CD14-positive monocyte (primary cell): Measurements from ENCODE around the gene PVALEF. TPM values are rescaled to one million over a fixed set of nuclear protein-coding genes. Genes with fewer than 3 reads are reported as not detected.

Experiments used
- DNase-seq, 3 donors: peaks; one replicate each; pipeline ENCODE4 v3.0.0-alpha.2; 2011 to 2022
- H2AFZ ChIP-seq: 2 replicates; pipeline ENCODE4 v1.6.0; 2012; ENCODE audit warnings: mild to moderate bottlenecking, low read depth, low read length, inconsistent platforms; ENCODE audit not compliant: insufficient read depth, poor library complexity, severe bottlenecking
- H3K27ac ChIP-seq, 2 donors: 1 replicate in 1 of 2; 2 replicates in 1 of 2; pipeline ENCODE4 v1.5.1; 2012 to 2013; ENCODE audit warnings: low read length in 2 of 2, control low read depth in 1 of 2, inconsistent platforms in 1 of 2, low read depth in 1 of 2, mild to moderate bottlenecking in 1 of 2
- H3K27me3 ChIP-seq, 2 donors: one replicate each; pipeline versions ENCODE4 v1.6.0 to v1.6.1; 2011 to 2013; ENCODE audit warnings: low read length in 2 of 2; ENCODE audit not compliant: control insufficient read depth in 2 of 2, insufficient read depth in 2 of 2
- H3K36me3 ChIP-seq, 2 donors: replicated peaks in 1 of 2; 1 replicate in 1 of 2; 2 replicates in 1 of 2; pipeline versions ENCODE4 v1.5.1 to v1.6.1; 2012 to 2013; ENCODE audit warnings: low read length in 2 of 2, control low read depth in 1 of 2, inconsistent platforms in 1 of 2, mild to moderate bottlenecking in 1 of 2; ENCODE audit not compliant: insufficient read depth in 2 of 2, control insufficient read depth in 1 of 2
- H3K4me1 ChIP-seq, 2 donors: 1 replicate in 1 of 2; 2 replicates in 1 of 2; pipeline versions ENCODE4 v1.5.1 to v1.6.1; 2012 to 2013; ENCODE audit warnings: low read length in 2 of 2, control low read depth in 1 of 2, inconsistent platforms in 1 of 2, mild to moderate bottlenecking in 1 of 2, moderate library complexity in 1 of 2; ENCODE audit not compliant: insufficient read depth in 2 of 2, control insufficient read depth in 1 of 2
- H3K4me2 ChIP-seq: replicated peaks from 2 replicates; pipeline ENCODE3; 2012; ENCODE audit warnings: low read length, moderate library complexity, mild to moderate bottlenecking; ENCODE audit not compliant: poor library complexity, severe bottlenecking; ENCODE audit errors: extremely low read depth
- H3K4me3 ChIP-seq, 3 experiments: fragments of 200-600 bp in 1 of 3; sonication (generic) in 1 of 3; replicated peaks in 1 of 3; 1 replicate in 2 of 3; 2 replicates in 1 of 3; pipeline ENCODE4 v1.5.1; 2011 to 2013; ENCODE audit warnings: low read length in 3 of 3, mild to moderate bottlenecking in 3 of 3, control low read depth in 2 of 3, low read depth in 2 of 3, inconsistent platforms in 1 of 3, moderate library complexity in 1 of 3
- H3K79me2 ChIP-seq: 2 replicates; pipeline ENCODE4 v1.6.0; 2012; ENCODE audit warnings: mild to moderate bottlenecking, control low read depth, inconsistent platforms, low read length, moderate library complexity; ENCODE audit not compliant: insufficient read depth
- H3K9ac ChIP-seq: 2 replicates; pipeline ENCODE4 v1.6.0; 2017; ENCODE audit warnings: low read length, mild to moderate bottlenecking; ENCODE audit not compliant: insufficient read depth, poor library complexity, severe bottlenecking
- H3K9me3 ChIP-seq, 2 donors: replicated peaks in 1 of 2; 1 replicate in 1 of 2; 2 replicates in 1 of 2; pipeline versions ENCODE4 v1.5.1 to v1.6.1; 2012 to 2013; ENCODE audit warnings: low read length in 2 of 2, control low read depth in 1 of 2; ENCODE audit not compliant: control insufficient read depth in 1 of 2, insufficient read depth in 1 of 2
- H4K20me1 ChIP-seq: 2 replicates; pipeline ENCODE4 v1.6.0; 2012; ENCODE audit warnings: mild to moderate bottlenecking, low read length, control low read depth, moderate library complexity; ENCODE audit not compliant: insufficient read depth
- H3K27ac Mint-ChIP-seq, 7 donors: one replicate each; pipeline ENCODE4 v1.8.0; 2020; ENCODE audit warnings: mild to moderate bottlenecking in 7 of 7, mixed read lengths in 7 of 7, moderate library complexity in 6 of 7, inconsistent platforms in 2 of 7
- H3K27me3 Mint-ChIP-seq, 3 donors: one replicate each; pipeline ENCODE4 v1.8.0; 2021 to 2022; ENCODE audit warnings: low read depth in 3 of 3, mild to moderate bottlenecking in 3 of 3, mixed read lengths in 3 of 3, moderate library complexity in 3 of 3, inconsistent platforms in 1 of 3
- H3K36me3 Mint-ChIP-seq, 2 donors: one replicate each; pipeline ENCODE4 v1.8.0; 2020; ENCODE audit warnings: mixed read lengths in 2 of 2, inconsistent platforms in 1 of 2, mild to moderate bottlenecking in 1 of 2
- H3K4me1 Mint-ChIP-seq: one replicate; pipeline ENCODE4 v1.8.0; 2020; ENCODE audit warnings: mild to moderate bottlenecking, mixed read lengths
- H3K4me3 Mint-ChIP-seq, 2 donors: one replicate each; pipeline ENCODE4 v1.8.0; 2020; ENCODE audit warnings: mild to moderate bottlenecking in 2 of 2, mixed read lengths in 2 of 2, moderate library complexity in 1 of 2
- H3K9me3 Mint-ChIP-seq, 7 donors: one replicate each; pipeline ENCODE4 v1.8.0; 2020 to 2022; ENCODE audit warnings: mixed read lengths in 7 of 7, mild to moderate bottlenecking in 6 of 7, moderate library complexity in 6 of 7, inconsistent platforms in 2 of 7
- CTCF ChIP-seq: fragments of 200-600 bp; IDR thresholded peaks from one replicate; pipeline ENCODE4 v1.8.0; 2022; ENCODE audit warnings: antibody characterized with exemption, mild to moderate bottlenecking
- WGBS: methylation state at CpG from one replicate; pipeline ENCODE4 v1.1.5; 2013; ENCODE audit warnings: missing lambda C conversion rate; ENCODE audit not compliant: insufficient coverage; 5-methylcytosine and 5-hydroxymethylcytosine counted together
- intact Hi-C, 2 donors: fragments of 100-400 bp; cut with micrococcal nuclease; formaldehyde crosslinking; loops; one replicate each; pipeline versions ENCODE4 v1.15.0 to v1.15.1; 2023
- polyA plus RNA-seq, 3 donors: library from polyadenylated mRNA; depleted of rRNA in 1 of 3; unstranded in 2 of 3; stranded (reverse) in 1 of 3; fragments of 300-500 nt in 2 of 3; fragments of >200 nt in 1 of 3; fragmentation: Illumina TruSeq in 2 of 3; gene quantifications; 1 replicate in 2 of 3; 2 replicates in 1 of 3; pipeline ENCODE4 v1.2.3, GENCODE V29; 2012 to 2021

Gene PVALEF
- polyA plus RNA-seq, 3 donors, result not detected

- H3K4me1 ChIP-seq, result peaks cover 2 to 4% of the 10 kb centered on the region in 2 donors
- no peak overlapping the region for H3K27ac ChIP-seq
- H3K4me2 ChIP-seq, result no peak overlapping the region
- no peaks in the 10 kb centered on the region for H3K27me3 ChIP-seq
- no peak for DNase-seq
- H3K79me2 ChIP-seq, result no peaks in the 10 kb centered on the region
- Mint-ChIP-seq H3K4me1 (peaks cover 2% of the 10 kb centered on the region), H3K36me3 (peaks cover 8 to 31% of the 10 kb centered on the region in 2 donors), H3K27ac (no peak overlapping the region), H3K9me3 (no peaks in the 10 kb centered on the region), H3K27me3 (no peaks in the 10 kb centered on the region), H3K4me3 (no peak overlapping the region)
- no peak for TF ChIP-seq CTCF
- H3K9me3 ChIP-seq, result no peaks in the 10 kb centered on the region
- intact Hi-C loops, result no loop called here
- no peak overlapping the region for H2AFZ ChIP-seq
- 93% methylated on average over 8 of the region's 14 CpGs for WGBS
- H3K4me3 ChIP-seq, result no peak overlapping the region
- peaks cover 4 to 18% of the 10 kb centered on the region in 2 donors for H3K36me3 ChIP-seq
- H3K9ac ChIP-seq, result no peak overlapping the region
- no peaks in the 10 kb centered on the region for H4K20me1 ChIP-seq
These were observed 30.7 kb downstream of the PVALEF start for GRCh38 chr17:81195941-81196495.

- H3K36me3 Mint-ChIP-seq, result peaks cover 10 to 29% of the 10 kb centered on the region in 2 donors
These were observed 31.4 kb downstream of the PVALEF start for GRCh38 chr17:81196505-81197408.

More at GRCh38 chr17:81196505-81197408, 31.4 kb downstream of the PVALEF start:
- H3K79me2 ChIP-seq, result no peaks in the 10 kb centered on the region
- H4K20me1 ChIP-seq, result no peaks in the 10 kb centered on the region
- H3K9ac ChIP-seq, result no peak overlapping the region
- TF ChIP-seq CTCF, result no peak
- H3K36me3 ChIP-seq, result peaks cover 4 to 18% of the 10 kb centered on the region in 2 donors
- Mint-ChIP-seq H3K27me3 (no peaks in the 10 kb centered on the region), H3K4me1 (peaks cover 2% of the 10 kb centered on the region), H3K4me3 (no peak overlapping the region), H3K9me3 (no peaks in the 10 kb centered on the region), H3K27ac (no peak overlapping the region)
- H3K4me1 ChIP-seq, result peaks cover 2 to 4% of the 10 kb centered on the region in 2 donors
- H3K9me3 ChIP-seq, result no peaks in the 10 kb centered on the region
- DNase-seq, result no peak
- no peak overlapping the region for H3K4me3 ChIP-seq
- WGBS, result 91% methylated on average over 39 of the region's 45 CpGs
- H3K27me3 ChIP-seq, result no peaks in the 10 kb centered on the region
- no peak overlapping the region for H3K27ac ChIP-seq
- intact Hi-C loops, result no loop called here
- H3K4me2 ChIP-seq, result no peak overlapping the region
- H2AFZ ChIP-seq, result no peak overlapping the region
